GM06990 (cell line): ENCODE measurements around the gene SERINC1.
A peak's percentile ranks its signal among the peaks of the same experiment; 100 is the strongest.
"Not testable (repeated sequence)": the region's sequence is repeated elsewhere in the genome, so short reads cannot be mapped to it uniquely, and the experiment has no call there.

Source experiments
- DNase-seq: peaks from one replicate; pipeline ENCODE4 v3.0.0-alpha.2; 2011; ENCODE audit not compliant: insufficient read length; ENCODE audit errors: extremely low read depth
- H3K27me3 ChIP-seq: replicated peaks from 2 replicates; pipeline ENCODE4 v1.6.0; 2011; ENCODE audit warnings: low read length; ENCODE audit not compliant: control insufficient read depth, insufficient read depth
- H3K36me3 ChIP-seq: 2 replicates; pipeline ENCODE4 v1.5.1; 2011; ENCODE audit warnings: low read length; ENCODE audit not compliant: control insufficient read depth, insufficient read depth
- H3K4me3 ChIP-seq: replicated peaks from 2 replicates; pipeline ENCODE4 v1.5.1; 2011; ENCODE audit warnings: low read depth, mild to moderate bottlenecking, control low read depth, low read length
- TF ChIP-seq, protein P1 (sequence below): IDR thresholded peaks from 2 replicates; pipeline ENCODE4 v1.5.1; 2011; ENCODE audit warnings: low read length, control low read depth, mild to moderate bottlenecking, inconsistent platforms; ENCODE audit not compliant: insufficient read depth, poor library complexity, severe bottlenecking

The SERINC1 gene

DNA sequence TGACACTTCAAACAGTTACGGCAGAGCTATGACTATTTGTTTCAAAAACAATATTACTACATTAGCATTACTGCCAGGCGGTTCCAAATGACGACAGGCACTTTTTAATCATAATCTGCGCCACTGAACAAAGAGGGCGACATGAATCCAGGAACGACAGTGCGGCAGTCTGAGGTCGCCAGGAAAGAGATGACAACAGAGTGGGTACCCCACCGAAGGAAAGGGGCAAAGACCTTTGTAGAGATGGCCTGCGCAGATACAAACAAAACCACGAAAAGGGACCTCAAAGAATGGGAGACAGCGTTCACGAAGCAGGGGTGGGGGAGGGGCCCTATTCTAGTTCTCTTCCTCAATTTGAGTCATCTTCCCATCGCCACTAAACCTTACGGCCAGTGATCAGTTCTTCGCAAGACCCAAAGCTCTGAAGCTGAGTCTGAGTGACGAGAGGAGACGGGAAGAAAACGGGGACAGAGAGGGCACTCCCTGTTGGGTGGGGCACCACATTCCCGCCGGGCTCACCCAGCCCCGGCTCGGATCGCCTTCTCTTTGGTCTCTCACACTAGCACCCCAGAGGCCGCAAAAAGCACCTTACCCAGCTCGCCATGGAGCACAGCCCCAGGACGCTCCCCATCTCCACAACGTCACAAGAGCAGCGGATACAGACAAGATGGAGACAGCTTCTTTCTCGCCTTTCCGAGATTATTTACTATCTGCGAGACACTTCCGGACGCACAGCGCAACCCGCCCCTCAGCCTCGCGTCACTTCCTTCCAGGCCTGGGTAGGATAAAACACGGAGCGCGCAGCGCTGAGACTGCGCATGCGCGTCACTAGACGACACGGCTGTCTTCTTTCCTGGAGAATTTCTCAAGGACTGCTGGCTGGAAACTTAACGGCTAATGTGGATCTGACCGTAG is at the start of gene SERINC1:
Gene SERINC1, minus strand, starts transcription at position 701 of the 915 bp plus-strand sequence. Its CDS starts 70 bp downstream, at position 631.
- Histone ChIP-seq H3K36me3 (peaks cover under 1% of the 10 kb centered on the region; the same call in 1 of the 2 replicates), H3K27me3 (no peaks in the 10 kb centered on the region), H3K4me3 (peak within 1 kb of the TSS; percentile 94)
- TF ChIP-seq, protein P1, sequence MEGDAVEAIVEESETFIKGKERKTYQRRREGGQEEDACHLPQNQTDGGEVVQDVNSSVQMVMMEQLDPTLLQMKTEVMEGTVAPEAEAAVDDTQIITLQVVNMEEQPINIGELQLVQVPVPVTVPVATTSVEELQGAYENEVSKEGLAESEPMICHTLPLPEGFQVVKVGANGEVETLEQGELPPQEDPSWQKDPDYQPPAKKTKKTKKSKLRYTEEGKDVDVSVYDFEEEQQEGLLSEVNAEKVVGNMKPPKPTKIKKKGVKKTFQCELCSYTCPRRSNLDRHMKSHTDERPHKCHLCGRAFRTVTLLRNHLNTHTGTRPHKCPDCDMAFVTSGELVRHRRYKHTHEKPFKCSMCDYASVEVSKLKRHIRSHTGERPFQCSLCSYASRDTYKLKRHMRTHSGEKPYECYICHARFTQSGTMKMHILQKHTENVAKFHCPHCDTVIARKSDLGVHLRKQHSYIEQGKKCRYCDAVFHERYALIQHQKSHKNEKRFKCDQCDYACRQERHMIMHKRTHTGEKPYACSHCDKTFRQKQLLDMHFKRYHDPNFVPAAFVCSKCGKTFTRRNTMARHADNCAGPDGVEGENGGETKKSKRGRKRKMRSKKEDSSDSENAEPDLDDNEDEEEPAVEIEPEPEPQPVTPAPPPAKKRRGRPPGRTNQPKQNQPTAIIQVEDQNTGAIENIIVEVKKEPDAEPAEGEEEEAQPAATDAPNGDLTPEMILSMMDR: no peak
- peak; percentile 88 for DNase-seq

- no peak for DNase-seq
- Histone ChIP-seq H3K27me3 (no peaks in the 10 kb centered on the region), H3K36me3 (no peaks in the 10 kb centered on the region), H3K4me3 (no peak overlapping the region)
- TF ChIP-seq, protein P1: no peak
Observed at GRCh38 chr6:122511193-122511924, 39.8 kb upstream of the SERINC1 start.

DNA sequence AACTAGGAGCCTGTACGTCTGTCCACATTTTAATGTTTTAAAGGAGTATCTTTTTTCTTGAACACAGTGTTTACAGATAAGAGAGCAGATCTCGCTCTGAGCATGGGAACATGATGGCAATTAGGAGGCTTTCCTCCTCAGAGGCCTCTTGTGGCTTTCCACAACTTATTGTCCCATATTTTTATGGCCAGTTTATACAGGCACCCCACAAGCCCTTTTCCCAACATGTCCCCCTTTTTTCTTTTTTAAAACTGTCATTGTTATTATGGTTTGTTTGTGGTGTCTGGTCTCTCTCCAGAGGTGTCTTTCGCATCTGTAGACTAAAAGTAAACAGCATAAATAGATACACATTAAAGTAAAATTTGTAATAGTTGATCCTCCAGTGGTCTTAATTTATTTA is 33.6 kb upstream of the SERINC1 start:
- DNase-seq, H3K4me3 ChIP-seq, H3K27me3 ChIP-seq, H3K36me3 ChIP-seq: not testable (repeated sequence)

- H3K4me3 ChIP-seq: no peak overlapping the region
- no peaks in the 10 kb centered on the region for H3K27me3 ChIP-seq
- TF ChIP-seq, protein P1: no peak
- no peaks in the 10 kb centered on the region for H3K36me3 ChIP-seq
- no peak for DNase-seq
Observed at GRCh38 chr6:122501475-122501874, 29.9 kb upstream of the SERINC1 start.

GRCh38 chr6:122495612-122496011 is 24.0 kb upstream of the SERINC1 start:
- peak; percentile 18 for DNase-seq
- TF ChIP-seq, protein P1: no peak

More at GRCh38 chr6:122495612-122496011, 24.0 kb upstream of the SERINC1 start:
- no peaks in the 10 kb centered on the region for H3K36me3 ChIP-seq
- no peaks in the 10 kb centered on the region for H3K27me3 ChIP-seq
- H3K4me3 ChIP-seq: no peak overlapping the region
